ENCODE results near the gene WDPCP.

WDPCP gene

GRCh38 chr2:63545023-63545422 lies 43.3 kb downstream of the WDPCP start:
- in situ Hi-C loops (cut with MboI; ENCODE audit: low sequenced_read_pairs), result no loop called here

GRCh38 chr2:63544017-63544627 lies 44.2 kb downstream of the WDPCP start:
- in situ Hi-C loops (cut with MboI; ENCODE audit: low sequenced_read_pairs), result no loop called here

GRCh38 chr2:63539416-63540162 lies 48.7 kb downstream of the WDPCP start:
- in situ Hi-C loops (cut with MboI; ENCODE audit: low sequenced_read_pairs), result no loop called here

- in situ Hi-C loops (cut with MboI; ENCODE audit: low sequenced_read_pairs), result no loop called here
Observed at GRCh38 chr2:63538390-63538789, 49.9 kb downstream of the WDPCP start.

- in situ Hi-C loops (cut with MboI; ENCODE audit: low sequenced_read_pairs), result no loop called here
Observed at GRCh38 chr2:63537306-63537705, 51.0 kb downstream of the WDPCP start.

GRCh38 chr2:63530704-63531279 lies 57.5 kb downstream of the WDPCP start:
- in situ Hi-C loops (cut with MboI; ENCODE audit: low sequenced_read_pairs), result no loop called here

- in situ Hi-C loops (cut with MboI; ENCODE audit: low sequenced_read_pairs), result no loop called here
Observed at GRCh38 chr2:63525905-63526304, 62.4 kb downstream of the WDPCP start.

- in situ Hi-C loops (cut with MboI; ENCODE audit: low sequenced_read_pairs), result no loop called here
Observed at GRCh38 chr2:63522950-63523349, 65.3 kb downstream of the WDPCP start.

GRCh38 chr2:63520793-63521192 lies 67.5 kb downstream of the WDPCP start:
- in situ Hi-C loops (cut with MboI; ENCODE audit: low sequenced_read_pairs), result no loop called here

- in situ Hi-C loops (cut with MboI; ENCODE audit: low sequenced_read_pairs), result no loop called here
Observed at GRCh38 chr2:63514781-63515180, 73.5 kb downstream of the WDPCP start.

- in situ Hi-C loops (cut with MboI; ENCODE audit: low sequenced_read_pairs), result no loop called here
Observed at GRCh38 chr2:63514237-63514716, 74.0 kb downstream of the WDPCP start.

GRCh38 chr2:63506320-63506719 lies 82.0 kb downstream of the WDPCP start:
- in situ Hi-C loops (cut with MboI; ENCODE audit: low sequenced_read_pairs), result no loop called here

- in situ Hi-C loops (cut with MboI; ENCODE audit: low sequenced_read_pairs), result no loop called here
Observed at GRCh38 chr2:63503818-63504217, 84.5 kb downstream of the WDPCP start.

- in situ Hi-C loops (cut with MboI; ENCODE audit: low sequenced_read_pairs), result no loop called here
Observed at GRCh38 chr2:63500398-63500797, 87.9 kb downstream of the WDPCP start.

GRCh38 chr2:63497576-63497975 lies 90.7 kb downstream of the WDPCP start:
- in situ Hi-C loops (cut with MboI; ENCODE audit: low sequenced_read_pairs), result no loop called here

- in situ Hi-C loops (cut with MboI; ENCODE audit: low sequenced_read_pairs), result no loop called here
Observed at GRCh38 chr2:63494968-63495367, 93.3 kb downstream of the WDPCP start.

- in situ Hi-C loops (cut with MboI; ENCODE audit: low sequenced_read_pairs), result no loop called here
Observed at GRCh38 chr2:63494100-63494499, 94.2 kb downstream of the WDPCP start.

- in situ Hi-C loops (cut with MboI; ENCODE audit: low sequenced_read_pairs), result no loop called here
Observed at GRCh38 chr2:63488118-63488713, 100.1 kb downstream of the WDPCP start.

GRCh38 chr2:63486861-63487290 lies 101.4 kb downstream of the WDPCP start:
- in situ Hi-C loops (cut with MboI; ENCODE audit: low sequenced_read_pairs), result no loop called here

GRCh38 chr2:63484901-63485300 lies 103.4 kb downstream of the WDPCP start:
- in situ Hi-C loops (cut with MboI; ENCODE audit: low sequenced_read_pairs), result no loop called here

- in situ Hi-C loops (cut with MboI; ENCODE audit: low sequenced_read_pairs), result no loop called here
Observed at GRCh38 chr2:63484481-63484880, 103.8 kb downstream of the WDPCP start.

GRCh38 chr2:63477686-63478085 lies 110.6 kb downstream of the WDPCP start:
- in situ Hi-C loops (cut with MboI; ENCODE audit: low sequenced_read_pairs), result no loop called here

Measured in HL-60/S4 (cell line).